GM18505 (cell line): ENCODE results near the gene NOD2.

Experiments
- ATAC-seq: cut with Tn5 transposase; IDR thresholded peaks from one replicate; pipeline ENCODE4 v1.9.1; 2021; ENCODE audit not compliant: unreplicated experiment
- POLR2A ChIP-seq: IDR thresholded peaks from 4 replicates; pipeline ENCODE4 v1.6.1; 2011; ENCODE audit warnings: borderline replicate concordance; ENCODE audit not compliant: insufficient read depth, insufficient read length; ENCODE audit errors: extremely low read depth

Gene NOD2

DNA sequence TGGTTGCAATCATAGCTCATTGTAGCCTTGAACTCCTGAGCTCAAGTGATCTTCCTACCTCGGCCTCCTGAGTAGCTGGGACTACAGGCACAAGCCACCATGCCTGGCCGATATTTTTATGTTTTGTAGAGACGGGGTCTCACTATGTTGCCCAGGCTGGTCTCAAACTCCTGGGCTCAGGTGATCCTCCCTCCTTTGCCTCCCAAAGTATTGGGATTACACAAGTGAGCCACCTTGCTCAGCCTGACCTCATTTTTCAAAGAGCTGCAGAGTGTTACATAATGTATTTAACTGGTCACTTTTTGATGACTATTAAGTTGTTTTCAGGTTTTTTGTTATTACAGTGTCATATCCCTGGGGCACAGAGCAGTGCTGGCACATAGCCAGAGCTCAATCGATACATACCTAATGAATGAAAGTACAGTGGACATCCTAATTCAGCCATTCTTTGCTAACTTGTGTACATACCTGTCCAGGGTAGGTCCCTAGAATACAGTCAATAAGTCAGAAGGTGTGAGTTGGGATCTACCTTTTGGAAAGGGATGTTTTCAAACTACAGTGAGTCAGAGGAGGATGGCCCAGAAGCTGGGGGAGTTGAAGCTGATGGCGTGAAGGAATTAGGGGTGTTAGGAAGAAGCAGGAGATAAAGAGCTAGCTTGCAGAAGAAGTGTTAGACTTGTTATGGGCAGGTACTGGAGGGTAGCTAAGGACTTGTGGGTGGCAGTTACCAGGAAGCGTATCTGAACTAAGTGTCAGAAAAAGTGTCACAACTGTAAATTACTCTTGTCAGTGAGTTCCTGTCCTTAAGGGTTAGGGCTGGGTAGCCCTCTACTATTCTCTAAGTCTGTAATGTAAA lies 28.4 kb downstream of the NOD2 start:
- TF ChIP-seq POLR2A = no peak
- ATAC-seq = no peak

DNA sequence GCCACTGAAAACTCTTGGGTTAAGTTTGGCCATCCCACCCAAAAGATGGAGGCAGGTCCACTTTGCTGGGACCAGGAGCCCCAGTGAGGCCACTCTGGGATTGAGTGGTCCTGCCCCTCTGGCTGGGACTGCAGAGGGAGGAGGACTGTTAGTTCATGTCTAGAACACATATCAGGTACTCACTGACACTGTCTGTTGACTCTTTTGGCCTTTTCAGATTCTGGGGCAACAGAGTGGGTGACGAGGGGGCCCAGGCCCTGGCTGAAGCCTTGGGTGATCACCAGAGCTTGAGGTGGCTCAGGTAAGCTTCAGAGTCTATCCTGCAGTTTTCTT lies 29.0 kb downstream of the NOD2 start:
- ATAC-seq = no peak

DNA sequence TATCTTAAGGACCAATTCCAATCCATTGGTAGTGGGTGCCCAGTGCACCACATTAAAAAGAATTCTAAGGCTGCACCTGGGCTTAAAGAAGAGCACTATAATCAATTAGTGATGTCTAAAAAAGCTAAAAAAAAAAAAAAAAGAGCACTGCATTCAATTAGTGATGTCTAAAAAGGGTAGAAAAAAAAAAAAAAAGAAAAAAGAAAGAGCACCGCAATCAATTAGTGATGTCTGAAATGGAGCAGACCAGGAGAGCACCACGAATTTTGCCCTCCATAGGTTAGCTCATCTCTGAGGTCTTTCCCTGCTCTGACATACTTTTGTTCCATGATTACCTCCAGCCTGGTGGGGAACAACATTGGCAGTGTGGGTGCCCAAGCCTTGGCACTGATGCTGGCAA lies 29.6 kb downstream of the NOD2 start:
- no peak for TF ChIP-seq POLR2A
- no peak for ATAC-seq

More for the DNA sequence above, 29.0 kb downstream of the NOD2 start:
- no peak for TF ChIP-seq POLR2A

DNA sequence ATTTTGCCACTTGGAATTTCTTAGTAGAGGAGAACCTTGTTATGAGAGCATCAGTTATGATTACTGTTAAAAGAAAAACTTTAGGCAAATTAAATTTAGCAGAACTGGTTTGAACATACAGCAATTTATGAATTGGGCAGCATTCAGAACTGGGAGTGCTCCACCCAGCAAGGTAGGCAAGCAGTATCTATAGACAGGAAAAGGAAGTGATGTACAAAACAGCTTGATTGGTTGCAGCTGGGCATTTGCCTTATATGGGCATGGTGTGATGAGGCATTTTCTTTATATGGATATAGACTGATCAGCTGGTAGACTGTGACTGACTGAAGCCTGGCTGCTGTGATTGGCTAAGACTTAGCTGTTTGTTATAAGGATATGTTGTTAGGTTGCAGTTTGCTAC lies 30.9 kb downstream of the NOD2 start:
- ATAC-seq = no peak
- no peak for TF ChIP-seq POLR2A

DNA sequence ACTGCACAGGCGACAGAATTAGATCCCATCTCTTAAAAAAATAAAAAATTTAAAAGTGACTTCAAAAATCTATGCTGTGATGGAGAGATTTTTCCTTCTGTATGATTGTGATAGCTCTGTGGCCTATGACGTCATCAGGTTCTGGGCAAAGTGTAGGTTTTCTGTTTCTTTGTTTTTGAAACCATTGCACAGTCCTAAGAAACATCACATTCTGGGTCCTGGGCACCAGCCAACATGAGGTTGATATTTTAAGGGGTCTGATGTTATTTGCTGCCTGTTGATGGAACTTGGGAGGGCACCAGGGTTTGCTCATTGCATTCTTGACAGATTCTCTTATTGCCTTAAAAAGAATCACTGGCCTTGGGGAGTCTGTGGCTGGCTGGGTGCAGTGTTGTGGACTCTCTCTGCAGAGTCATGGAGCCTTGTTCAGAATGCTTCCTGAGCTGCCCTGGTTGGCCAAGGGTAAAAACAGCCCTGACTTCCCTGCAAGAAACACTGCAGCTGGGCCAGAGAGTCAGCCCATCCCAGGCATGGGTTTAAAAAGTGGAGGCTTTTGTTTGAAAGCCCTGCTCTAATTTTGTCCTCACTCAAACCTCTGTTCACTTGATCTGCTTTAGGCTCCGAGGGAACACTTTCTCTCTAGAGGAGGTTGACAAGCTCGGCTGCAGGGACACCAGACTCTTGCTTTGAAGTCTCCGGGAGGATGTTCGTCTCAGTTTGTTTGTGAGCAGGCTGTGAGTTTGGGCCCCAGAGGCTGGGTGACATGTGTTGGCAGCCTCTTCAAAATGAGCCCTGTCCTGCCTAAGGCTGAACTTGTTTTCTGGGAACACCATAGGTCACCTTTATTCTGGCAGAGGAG lies 38.0 kb downstream of the NOD2 start:
- TF ChIP-seq POLR2A = no peak
- no peak for ATAC-seq

DNA sequence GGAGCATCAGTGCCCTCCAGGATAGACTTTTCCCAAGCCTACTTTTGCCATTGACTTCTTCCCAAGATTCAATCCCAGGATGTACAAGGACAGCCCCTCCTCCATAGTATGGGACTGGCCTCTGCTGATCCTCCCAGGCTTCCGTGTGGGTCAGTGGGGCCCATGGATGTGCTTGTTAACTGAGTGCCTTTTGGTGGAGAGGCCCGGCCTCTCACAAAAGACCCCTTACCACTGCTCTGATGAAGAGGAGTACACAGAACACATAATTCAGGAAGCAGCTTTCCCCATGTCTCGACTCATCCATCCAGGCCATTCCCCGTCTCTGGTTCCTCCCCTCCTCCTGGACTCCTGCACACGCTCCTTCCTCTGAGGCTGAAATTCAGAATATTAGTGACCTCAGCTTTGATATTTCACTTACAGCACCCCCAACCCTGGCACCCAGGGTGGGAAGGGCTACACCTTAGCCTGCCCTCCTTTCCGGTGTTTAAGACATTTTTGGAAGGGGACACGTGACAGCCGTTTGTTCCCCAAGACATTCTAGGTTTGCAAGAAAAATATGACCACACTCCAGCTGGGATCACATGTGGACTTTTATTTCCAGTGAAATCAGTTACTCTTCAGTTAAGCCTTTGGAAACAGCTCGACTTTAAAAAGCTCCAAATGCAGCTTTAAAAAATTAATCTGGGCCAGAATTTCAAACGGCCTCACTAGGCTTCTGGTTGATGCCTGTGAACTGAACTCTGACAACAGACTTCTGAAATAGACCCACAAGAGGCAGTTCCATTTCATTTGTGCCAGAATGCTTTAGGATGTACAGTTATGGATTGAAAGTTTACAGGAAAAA lies 38.8 kb downstream of the NOD2 start:
- TF ChIP-seq POLR2A = no peak

DNA sequence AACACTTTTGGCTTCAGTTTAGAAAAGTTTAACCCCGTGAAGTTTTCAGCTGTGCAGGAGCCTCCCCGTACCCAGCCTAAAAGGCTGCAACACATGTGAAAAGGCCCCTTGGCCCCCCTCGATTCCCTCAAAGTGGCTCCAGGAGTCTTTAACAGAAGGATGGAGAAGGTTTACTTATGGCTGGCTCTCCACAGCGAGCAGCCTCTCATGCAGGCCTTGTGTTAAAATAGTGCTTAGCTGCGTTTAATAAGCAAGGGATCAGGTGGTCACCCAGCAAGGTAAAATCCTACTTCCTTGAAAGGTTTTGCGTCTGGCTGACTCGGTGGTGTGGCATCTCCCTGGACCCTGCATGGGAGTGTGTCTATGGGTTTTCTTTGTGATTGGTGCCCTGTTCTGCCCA lies 40.1 kb downstream of the NOD2 start:
- no peak for TF ChIP-seq POLR2A
- no peak for ATAC-seq

More for the DNA sequence above, 38.8 kb downstream of the NOD2 start:
- no peak for ATAC-seq

DNA sequence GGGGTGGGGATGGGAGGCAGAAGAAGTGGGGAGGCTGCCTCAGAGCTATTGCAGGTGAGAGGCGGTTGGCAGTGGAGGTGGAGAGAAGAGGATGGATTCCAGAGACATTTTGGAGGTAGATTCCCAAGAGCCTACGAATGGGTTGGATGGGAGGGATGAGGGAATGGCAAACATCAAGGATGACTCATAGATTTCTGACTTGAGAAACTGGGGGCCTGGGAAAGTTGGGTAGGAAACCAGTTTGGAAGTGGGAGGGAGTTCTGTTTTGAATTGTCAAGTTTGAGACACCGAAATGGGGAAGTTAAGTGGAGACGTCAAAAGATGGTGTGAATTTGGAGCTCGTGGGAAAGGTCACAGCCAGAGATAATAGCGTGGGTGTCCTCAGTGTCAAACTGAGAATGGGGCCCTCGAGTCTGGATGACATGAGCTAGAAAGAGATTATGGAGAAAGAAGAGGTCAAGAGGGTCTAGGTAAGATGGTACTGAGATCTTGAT lies 42.3 kb downstream of the NOD2 start:
- no peak for TF ChIP-seq POLR2A
- ATAC-seq = no peak

DNA sequence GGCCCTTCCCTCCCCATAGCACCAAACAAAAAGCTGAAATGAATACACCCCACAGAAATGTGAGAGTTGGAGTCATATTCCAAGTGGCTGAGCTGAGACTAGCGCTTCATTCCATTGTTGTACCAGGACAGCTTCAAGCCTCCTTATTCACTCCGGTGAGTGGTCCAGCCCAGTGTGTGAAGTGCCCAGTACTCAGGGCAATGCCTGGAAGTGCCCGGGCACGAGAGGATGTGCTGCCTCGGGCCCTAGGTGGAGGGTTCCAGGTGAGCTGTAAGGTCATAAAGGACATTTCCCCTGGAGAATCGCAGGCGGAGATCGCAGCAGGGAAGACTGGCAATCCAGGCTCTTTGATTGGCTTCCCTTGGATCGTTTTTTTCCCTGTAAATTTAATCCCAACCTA lies 43.0 kb downstream of the NOD2 start:
- no peak for TF ChIP-seq POLR2A
- no peak for ATAC-seq

DNA sequence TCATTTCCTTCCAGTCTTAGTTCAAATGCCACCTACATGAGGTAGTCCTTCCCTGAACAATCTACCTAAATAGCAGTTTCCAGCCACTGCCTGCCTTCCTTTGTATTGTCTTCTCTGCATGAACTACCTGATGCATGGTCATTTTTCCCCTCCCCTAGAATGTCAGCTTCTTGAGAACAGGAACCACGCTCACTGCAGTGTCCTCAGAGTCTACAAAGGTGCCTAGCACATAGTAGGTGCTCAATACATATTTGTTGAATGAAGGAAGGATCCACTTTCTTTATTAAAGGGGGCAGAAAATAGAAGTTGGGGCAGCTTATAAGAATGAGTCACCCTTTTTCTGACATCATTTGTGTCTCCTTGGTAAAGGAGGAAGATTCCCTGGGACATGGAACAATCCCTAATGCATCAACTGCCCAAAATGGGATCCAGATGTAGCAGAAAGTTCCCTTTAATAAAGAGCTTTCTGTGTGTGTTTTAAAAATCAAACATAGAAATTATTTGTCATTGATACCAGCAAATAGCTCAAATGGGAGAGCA lies 44.1 kb downstream of the NOD2 start:
- no peak for TF ChIP-seq POLR2A
- no peak for ATAC-seq

DNA sequence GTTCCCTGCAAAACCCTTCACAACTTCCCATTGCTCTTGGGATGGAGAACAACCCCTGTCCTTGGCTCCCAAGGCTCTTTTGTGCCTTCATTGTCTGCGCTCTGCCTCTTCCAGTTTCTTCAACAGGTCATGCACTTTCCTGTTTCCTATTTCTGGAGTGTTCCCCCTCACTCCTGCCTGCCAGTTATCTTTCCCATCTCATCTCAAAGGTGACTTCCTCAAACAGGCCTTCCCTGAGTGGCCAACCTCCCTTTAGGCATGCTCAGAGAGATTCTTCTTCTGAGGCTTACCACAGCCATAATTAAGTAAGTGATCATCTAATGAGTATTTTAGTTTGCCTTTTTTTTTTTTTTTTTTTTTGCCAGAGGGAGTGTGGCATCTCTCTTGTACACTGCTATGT lies 45.6 kb downstream of the NOD2 start:
- no peak for TF ChIP-seq POLR2A

DNA sequence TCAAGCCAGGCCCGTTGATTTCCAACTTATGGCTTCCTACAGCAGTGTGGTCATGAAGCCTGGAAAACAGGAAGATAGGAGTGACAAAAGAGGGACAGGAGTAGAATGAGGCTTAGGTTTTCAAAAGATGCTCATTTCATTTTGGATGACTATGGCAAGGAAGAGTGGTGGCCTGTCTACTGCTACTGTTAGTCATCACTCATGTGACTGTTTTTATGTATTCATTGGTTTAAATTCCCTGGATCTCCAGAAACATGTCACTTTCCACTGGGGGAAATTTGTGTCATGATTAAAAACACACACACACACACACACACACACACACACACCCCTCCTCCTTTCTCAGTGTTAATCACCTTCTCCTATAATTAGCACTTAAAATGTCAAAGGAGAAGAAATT lies 47.3 kb downstream of the NOD2 start:
- ATAC-seq = no peak
- no peak for TF ChIP-seq POLR2A

More for the DNA sequence above, 45.6 kb downstream of the NOD2 start:
- no peak for ATAC-seq
